NK-92 treated with Interleukin-12 subunit alpha and Interleukin-12 subunit beta, amount 100 ng/mL, for 24 hours (cell line): ENCODE measurements around the gene PSG4.
"Not testable (repeated sequence)": the region's sequence is repeated elsewhere in the genome, so short reads cannot be mapped to it uniquely, and the experiment has no call there.

Experiments used
- DNase-seq: peaks from one replicate; lab custom pipeline; 2025; lab: John Stamatoyannopoulos, UW

PSG4 gene

GRCh38 chr19:43198686-43199419, 6.6 kb downstream of the PSG4 start:
- DNase-seq: not testable (repeated sequence)

- not testable (repeated sequence) for DNase-seq
These were observed 7.6 kb downstream of the PSG4 start for GRCh38 chr19:43197666-43198397.

GRCh38 chr19:43194397-43194796, 11.0 kb downstream of the PSG4 start:
- not testable (repeated sequence) for DNase-seq

GRCh38 chr19:43192381-43193155, 12.9 kb downstream of the PSG4 start:
- not testable (repeated sequence) for DNase-seq

- DNase-seq: not testable (repeated sequence)
These were observed 17.3 kb downstream of the PSG4 start for GRCh38 chr19:43188092-43188491.

GRCh38 chr19:43186311-43186935, 19.0 kb downstream of the PSG4 start, which contains the start of gene PSG5:
PSG5 (minus strand) TSS chr19:43186536; CDS start chr19:43186405, 131 bp downstream.
- DNase-seq: not testable (repeated sequence)

GRCh38 chr19:43181869-43182771, 23.3 kb downstream of the PSG4 start:
- not testable (repeated sequence) for DNase-seq

GRCh38 chr19:43179569-43180147, 25.8 kb downstream of the PSG4 start:
- DNase-seq: not testable (repeated sequence)

- DNase-seq: not testable (repeated sequence)
These were observed 26.9 kb downstream of the PSG4 start for GRCh38 chr19:43178577-43178976.

- not testable (repeated sequence) for DNase-seq
These were observed 39.5 kb downstream of the PSG4 start for GRCh38 chr19:43165906-43166305.

GRCh38 chr19:43163135-43163534, 42.3 kb downstream of the PSG4 start:
- not testable (repeated sequence) for DNase-seq

- DNase-seq: not testable (repeated sequence)
These were observed 43.2 kb downstream of the PSG4 start for GRCh38 chr19:43162261-43162660.

GRCh38 chr19:43152214-43152613, 53.2 kb downstream of the PSG4 start:
- no peak for DNase-seq

- not testable (repeated sequence) for DNase-seq
These were observed 55.6 kb downstream of the PSG4 start for GRCh38 chr19:43149788-43150187.

- DNase-seq: no peak
These were observed 57.2 kb downstream of the PSG4 start for GRCh38 chr19:43148233-43148632.
